H1 (cell line): ENCODE data around the gene SPOCK2. TPM values are rescaled to one million over a fixed set of nuclear protein-coding genes. Genes with fewer than 3 reads are reported as not detected.

ENCODE experiments used
- CTCF ChIA-PET: fragments of 300-600 bp; sonication (Branson Sonifier 250); formaldehyde crosslinking; loops from one replicate; lab custom pipeline; 2021; ENCODE audit not compliant: partially characterized antibody; lab: Charles Lee
- POLR2A ChIA-PET: fragments of 300-600 bp; sonication (Branson Sonifier 250); formaldehyde crosslinking; loops from one replicate; lab custom pipeline; 2021; ENCODE audit warnings: inconsistent platforms; ENCODE audit not compliant: partially characterized antibody; lab: Charles Lee
- DNase-seq, 2 experiments: peaks; one replicate each; pipeline versions ENCODE4 v3.0.0 to v3.0.0-alpha.2; 2010 to 2022; ENCODE audit warnings: low spot score in 2 of 2, low read depth in 1 of 2, mixed read lengths in 1 of 2
- FAIRE-seq: peaks from 2 replicates; lab custom pipeline; 2011; peaks lifted over from hg19 to GRCh38; lab: Jason Lieb, UNC
- H2AFZ ChIP-seq: 2 replicates; pipeline ENCODE4 v1.8.1; 2012; ENCODE audit warnings: low read length, inconsistent platforms
- H2AK5ac ChIP-seq: 2 replicates; pipeline ENCODE4 v1.6.1; 2013; ENCODE audit warnings: low read depth, low read length
- H2BK120ac ChIP-seq: replicated peaks from 2 replicates; pipeline ENCODE3; 2013; ENCODE audit warnings: low read depth, low read length, inconsistent platforms
- H2BK12ac ChIP-seq: 2 replicates; pipeline ENCODE4 v1.6.1; 2013; ENCODE audit warnings: low read depth, low read length
- H2BK15ac ChIP-seq: 2 replicates; pipeline ENCODE4 v1.6.1; 2013; ENCODE audit warnings: low read length
- H2BK20ac ChIP-seq: 2 replicates; pipeline ENCODE4 v1.6.1; 2013; ENCODE audit warnings: low read length
- H2BK5ac ChIP-seq: 2 replicates; pipeline ENCODE4 v1.6.1; 2013; ENCODE audit warnings: low read depth, low read length
- H3K14ac ChIP-seq: 2 replicates; pipeline ENCODE4 v1.6.1; 2013; ENCODE audit warnings: inconsistent platforms; ENCODE audit not compliant: insufficient read length
- H3K18ac ChIP-seq: 2 replicates; pipeline ENCODE4 v1.6.1; 2013; ENCODE audit warnings: low read length; ENCODE audit errors: extremely low read depth
- H3K23ac ChIP-seq: 2 replicates; pipeline ENCODE4 v1.6.1; 2013; ENCODE audit warnings: inconsistent platforms; ENCODE audit not compliant: insufficient read length
- H3K23me2 ChIP-seq: 2 replicates; pipeline ENCODE4 v1.6.1; 2013; ENCODE audit warnings: low read depth, low read length
- H3K27ac ChIP-seq: 2 replicates; pipeline ENCODE4 v1.6.1; 2011; ENCODE audit warnings: low read depth, low read length, inconsistent platforms
- H3K27me3 ChIP-seq, 4 experiments: replicated peaks in 1 of 4; 1 replicate in 1 of 4; 2 replicates in 3 of 4; pipeline versions ENCODE4 v1.6.1 to v1.8.1; 2011 to 2013; ENCODE audit warnings: low read length in 3 of 4, mild to moderate bottlenecking in 3 of 4, inconsistent platforms in 2 of 4, mixed read lengths in 2 of 4, moderate library complexity in 1 of 4; ENCODE audit not compliant: control insufficient read depth in 3 of 4, insufficient read depth in 3 of 4; ENCODE audit errors: extremely low read depth in 1 of 4
- H3K36me3 ChIP-seq, 4 experiments: 2 replicates each; pipeline versions ENCODE4 v1.6.1 to v1.8.1; 2011 to 2013; ENCODE audit warnings: mild to moderate bottlenecking in 4 of 4, low read length in 3 of 4, moderate library complexity in 2 of 4, control low read depth in 1 of 4, inconsistent platforms in 1 of 4; ENCODE audit not compliant: insufficient read depth in 4 of 4, control insufficient read depth in 2 of 4
- H3K4ac ChIP-seq: replicated peaks from 2 replicates; pipeline ENCODE3; 2013; ENCODE audit warnings: low read length, low read depth, mixed read lengths, inconsistent platforms; ENCODE audit not compliant: insufficient read length
- H3K4me1 ChIP-seq, 4 experiments: replicated peaks in 1 of 4; 1 replicate in 1 of 4; 2 replicates in 3 of 4; pipeline versions ENCODE4 v1.6.1 to v1.8.1; 2011 to 2013; ENCODE audit warnings: low read length in 3 of 4, inconsistent platforms in 2 of 4, mixed read lengths in 1 of 4; ENCODE audit not compliant: insufficient read depth in 4 of 4, control insufficient read depth in 3 of 4
- H3K4me2 ChIP-seq, 2 experiments: 2 replicates each; pipeline versions ENCODE4 v1.6.1 to v1.8.1; 2011 to 2013; ENCODE audit warnings: low read depth in 2 of 2, low read length in 2 of 2, control low read depth in 1 of 2, inconsistent platforms in 1 of 2, mild to moderate bottlenecking in 1 of 2; ENCODE audit not compliant: insufficient read depth in 1 of 2
- H3K4me3 ChIP-seq, 4 experiments: fragments of 200-600, 300-600 bp in 1 of 4; sonication (generic), shearing (Covaris generic), sonication (Bioruptor Twin) in 1 of 4; 2 replicates each; pipeline versions ENCODE4 v1.5.1 to v1.8.1; 2011 to 2016; ENCODE audit warnings: low read length in 4 of 4, low read depth in 3 of 4, control low read depth in 2 of 4, inconsistent platforms in 2 of 4, mild to moderate bottlenecking in 2 of 4, mixed read lengths in 1 of 4, moderate library complexity in 1 of 4; ENCODE audit not compliant: insufficient read depth in 2 of 4; ENCODE audit errors: extremely low read depth in 1 of 4
- H3K56ac ChIP-seq: replicated peaks from 2 replicates; pipeline ENCODE3; 2013; ENCODE audit warnings: low read depth, mild to moderate bottlenecking, mixed read lengths, low read length, inconsistent platforms; ENCODE audit not compliant: insufficient read length
- H3K79me1 ChIP-seq: 2 replicates; pipeline ENCODE4 v1.6.1; 2013; ENCODE audit warnings: low read depth, low read length, control low read depth
- H3K79me2 ChIP-seq, 2 experiments: 2 replicates each; pipeline versions ENCODE4 v1.6.1 to v1.8.1; 2012 to 2013; ENCODE audit warnings: low read length in 2 of 2, mild to moderate bottlenecking in 2 of 2, inconsistent platforms in 1 of 2; ENCODE audit not compliant: insufficient read depth in 2 of 2, control insufficient read depth in 1 of 2
- H3K9ac ChIP-seq, 4 experiments: replicated peaks in 1 of 4; 1 replicate in 1 of 4; 2 replicates in 3 of 4; pipeline versions ENCODE4 v1.6.1 to v1.8.1; 2011 to 2013; ENCODE audit warnings: low read depth in 3 of 4, low read length in 3 of 4, control low read depth in 2 of 4, mild to moderate bottlenecking in 2 of 4, moderate library complexity in 2 of 4, inconsistent platforms in 1 of 4; ENCODE audit errors: extremely low read depth in 1 of 4
- H3K9me3 ChIP-seq, 2 experiments: 2 replicates each; pipeline versions ENCODE4 v1.6.1 to v1.8.1; 2012 to 2013; ENCODE audit warnings: mild to moderate bottlenecking in 2 of 2, moderate library complexity in 2 of 2, control low read depth in 1 of 2, inconsistent platforms in 1 of 2, low read depth in 1 of 2, low read length in 1 of 2, mixed read lengths in 1 of 2; ENCODE audit not compliant: insufficient read depth in 2 of 2
- H4K20me1 ChIP-seq, 2 experiments: replicated peaks in 1 of 2; 2 replicates each; pipeline versions ENCODE3 to v1.8.1; 2011 to 2013; ENCODE audit warnings: inconsistent platforms in 2 of 2, low read length in 2 of 2, mild to moderate bottlenecking in 1 of 2; ENCODE audit not compliant: insufficient read depth in 2 of 2, control insufficient read depth in 1 of 2
- H4K5ac ChIP-seq: 2 replicates; pipeline ENCODE4 v1.6.1; 2013; ENCODE audit warnings: low read length, low read depth, mixed read lengths, inconsistent platforms; ENCODE audit not compliant: insufficient read length
- H4K8ac ChIP-seq: 2 replicates; pipeline ENCODE4 v1.8.0; 2013; ENCODE audit warnings: mild to moderate bottlenecking, moderate library complexity, low read length, inconsistent platforms; ENCODE audit not compliant: insufficient read depth; ENCODE audit errors: extremely low read depth
- H4K91ac ChIP-seq: replicated peaks from 2 replicates; pipeline ENCODE3; 2013; ENCODE audit warnings: low read length, mixed read lengths, inconsistent platforms; ENCODE audit not compliant: insufficient read length
- CHD1 ChIP-seq: IDR thresholded peaks from 2 replicates; pipeline ENCODE4 v1.6.1; 2012; ENCODE audit warnings: low read depth, low read length, improper control_type of control experiment
- CHD2 ChIP-seq: IDR thresholded peaks from 2 replicates; pipeline ENCODE4 v1.6.1; 2012; ENCODE audit warnings: low read length, improper control_type of control experiment
- EP300 ChIP-seq, 2 experiments: IDR thresholded peaks; 1 replicate in 1 of 2; 2 replicates in 1 of 2; pipeline ENCODE4 v1.6.1; 2011 to 2012; ENCODE audit warnings: low read depth in 2 of 2, low read length in 2 of 2, mild to moderate bottlenecking in 2 of 2, borderline replicate concordance in 1 of 2, inconsistent platforms in 1 of 2, moderate library complexity in 1 of 2
- HDAC6 ChIP-seq: IDR thresholded peaks from one replicate; pipeline ENCODE4 v1.7.1; 2012; ENCODE audit warnings: low read depth, mild to moderate bottlenecking, inconsistent platforms, low read length, moderate library complexity
- RNF2 ChIP-seq: fragments of 200-900, 300-1000 bp; sonication (generic); IDR thresholded peaks from 2 replicates; pipeline ENCODE4 v1.7.1; 2016; ENCODE audit warnings: borderline replicate concordance, low read depth, mild to moderate bottlenecking, antibody characterized with exemption, low read length; ENCODE audit not compliant: poor library complexity, severe bottlenecking; ENCODE audit errors: missing control alignments
- SIN3A ChIP-seq, 2 experiments: IDR thresholded peaks in 1 of 2; conservative IDR thresholded peaks in 1 of 2; 2 replicates each; pipeline ENCODE4 v1.6.1; 2011 to 2012; ENCODE audit warnings: low read length in 2 of 2, improper control_type of control experiment in 1 of 2, low read depth in 1 of 2, mild to moderate bottlenecking in 1 of 2
- TAF7 ChIP-seq: optimal IDR thresholded peaks from 2 replicates; pipeline ENCODE3; 2011; ENCODE audit warnings: low read depth, mild to moderate bottlenecking, inconsistent platforms, low read length, moderate library complexity, borderline replicate concordance
- WGBS, 2 experiments: shearing (Covaris generic) in 1 of 2; methylation state at CpG; one replicate each; pipeline versions ENCODE4 v1.1.6 to v1.1.7; 2013 to 2015; ENCODE audit warnings: low lambda C conversion rate in 2 of 2, mixed read lengths in 2 of 2, inconsistent platforms in 1 of 2, low coverage in 1 of 2, missing lambda C conversion rate in 1 of 2; ENCODE audit not compliant: insufficient replicate concordance in 2 of 2, insufficient coverage in 1 of 2, insufficient read length in 1 of 2; ENCODE audit errors: extremely low coverage in 1 of 2, missing lambda C conversion rate in 1 of 2; 5-methylcytosine and 5-hydroxymethylcytosine counted together
- polyA plus RNA-seq, 7 experiments: library from polyadenylated mRNA; depleted of rRNA in 3 of 7; stranded (reverse) in 5 of 7; unstranded in 2 of 7; fragments of >200 nt in 5 of 7; fragments of 200-250 nt in 2 of 7; gene quantifications; 1 replicate in 5 of 7; 2 replicates in 1 of 7; 4 replicates in 1 of 7; pipeline versions ENCODE4 v1.2.1 to v1.2.3, GENCODE V29; 2011 to 2013; ENCODE audit warnings: missing spikeins in 2 of 7, mixed read lengths in 2 of 7
- total RNA-seq: library from RNA; stranded (reverse); fragmentation: NEBNext Ultra II Directional; extraction: Animal tissue kit (Norgen Biotek cat#: 25700); gene quantifications from 2 replicates; pipeline ENCODE4 v1.2.1, GENCODE V29; 2021
- TF ChIP-seq, protein P1 (sequence below): IDR thresholded peaks from 2 replicates; pipeline ENCODE4 v1.6.1; 2012; ENCODE audit warnings: low read length, inconsistent platforms

The SPOCK2 gene
- total and polyA plus RNA-seq, 2 of the 8 experiments (the other 6 are each of a cell fraction or from before 2014, with no cell fraction given), result 1.5 to 1.9 TPM

- DNase-seq (no peak), FAIRE-seq (no peak)
- no peak overlapping the region for H3K27ac ChIP-seq
- H3K4me3 ChIP-seq, result no peak overlapping the region
- no peak overlapping the region for H3K56ac ChIP-seq
- H2AK5ac ChIP-seq, result no peak overlapping the region
- POLR2A ChIA-PET, result interaction anchor here (1.1 kb wide), 2 partner anchors 8 to 31 kb away, joined by 4 read pairs; no protein-coding TSS in a partner anchor
- no peaks in the 10 kb centered on the region for H3K4me1 ChIP-seq
- H2BK5ac ChIP-seq, result no peak overlapping the region
- H2AFZ ChIP-seq, result no peak overlapping the region
- H3K27me3 ChIP-seq, result no peaks in the 10 kb centered on the region
- H3K79me1 ChIP-seq, result no peaks in the 10 kb centered on the region
- H3K9me3 ChIP-seq, result no peaks in the 10 kb centered on the region
- H4K8ac ChIP-seq, result no peak overlapping the region
- H3K36me3 ChIP-seq, result no peaks in the 10 kb centered on the region; a peak in 2 of 8 replicates
- H3K9ac ChIP-seq, result no peak overlapping the region
- 81% methylated on average over 3 of the region's 3 CpGs; no CpG with 5 or more reads in 1 of the 2 experiments for WGBS, 2 experiments
- H3K4me2 ChIP-seq, result no peak overlapping the region
- H4K5ac ChIP-seq, result no peak overlapping the region
- H3K18ac ChIP-seq, result no peak overlapping the region
- H3K79me2 ChIP-seq, result no peaks in the 10 kb centered on the region
- H3K23ac ChIP-seq, result no peak overlapping the region
- no peaks in the 10 kb centered on the region for H3K23me2 ChIP-seq
- CTCF ChIA-PET, result interaction anchor here (1.7 kb wide), 1 partner anchor 100 kb away, joined by 3 read pairs; no protein-coding TSS in a partner anchor
- no peaks in the 10 kb centered on the region for H4K20me1 ChIP-seq
- no peak overlapping the region for H2BK12ac ChIP-seq
- no peak overlapping the region for H2BK120ac ChIP-seq
- H2BK15ac ChIP-seq, result no peak overlapping the region
- no peak overlapping the region for H4K91ac ChIP-seq
- no peak overlapping the region for H3K4ac ChIP-seq
- H3K14ac ChIP-seq, result no peak overlapping the region
- no peak overlapping the region for H2BK20ac ChIP-seq
- TF ChIP-seq CHD1 (no peak), CHD2 (no peak), RNF2 (no peak), TAF7 (no peak), EP300 (IDR thresholded peaks at IDR 0.05; ENCODE audit: borderline replicate concordance in 1 of 2, low read depth in 2 of 2, low read length in 2 of 2) (no peak), HDAC6 (no peak), SIN3A (conservative IDR thresholded peaks at IDR 0.05 in 1 of 2, IDR thresholded peaks at IDR 0.05 in 1 of 2; ENCODE audit: low read depth in 1 of 2, low read length in 2 of 2) (no peak)
- TF ChIP-seq, protein P1, sequence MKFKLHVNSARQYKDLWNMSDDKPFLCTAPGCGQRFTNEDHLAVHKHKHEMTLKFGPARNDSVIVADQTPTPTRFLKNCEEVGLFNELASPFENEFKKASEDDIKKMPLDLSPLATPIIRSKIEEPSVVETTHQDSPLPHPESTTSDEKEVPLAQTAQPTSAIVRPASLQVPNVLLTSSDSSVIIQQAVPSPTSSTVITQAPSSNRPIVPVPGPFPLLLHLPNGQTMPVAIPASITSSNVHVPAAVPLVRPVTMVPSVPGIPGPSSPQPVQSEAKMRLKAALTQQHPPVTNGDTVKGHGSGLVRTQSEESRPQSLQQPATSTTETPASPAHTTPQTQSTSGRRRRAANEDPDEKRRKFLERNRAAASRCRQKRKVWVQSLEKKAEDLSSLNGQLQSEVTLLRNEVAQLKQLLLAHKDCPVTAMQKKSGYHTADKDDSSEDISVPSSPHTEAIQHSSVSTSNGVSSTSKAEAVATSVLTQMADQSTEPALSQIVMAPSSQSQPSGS, result no peak
Observed at GRCh38 chr10:72107325-72108003, 19.1 kb upstream of the SPOCK2 start.
